Measurements from ENCODE around the gene ANKS1B.

ANKS1B gene

DNA sequence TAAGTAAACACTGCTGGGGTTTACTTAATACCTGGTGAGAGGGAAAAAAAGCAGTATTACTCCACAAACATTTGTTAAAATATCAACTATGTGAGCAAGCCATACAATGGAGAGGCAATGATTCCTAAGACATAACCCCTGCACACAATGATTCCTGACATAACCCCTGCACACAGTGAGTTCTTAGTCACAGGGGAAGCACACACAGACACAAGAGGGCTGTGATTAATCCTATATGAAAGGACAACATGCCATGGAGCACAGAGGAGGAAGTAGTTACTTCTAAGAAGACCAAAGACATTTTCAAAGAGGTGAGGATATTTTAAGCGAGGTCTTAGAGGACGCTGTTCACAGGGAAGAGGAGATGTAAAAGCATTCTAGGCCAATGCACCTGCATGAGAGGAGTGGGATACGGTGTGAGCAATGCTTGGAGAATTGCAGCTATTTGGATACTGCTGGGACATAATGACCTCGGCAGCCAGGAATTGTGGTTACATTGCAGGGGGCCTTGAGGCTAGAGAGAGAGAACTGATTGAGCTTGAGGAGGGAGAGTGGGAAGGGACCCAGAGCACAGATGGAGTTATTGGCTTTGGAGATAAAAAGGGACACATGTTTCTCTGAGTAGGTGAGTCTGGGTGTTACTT is 1127.7 kb downstream of the ANKS1B start:
- TF ChIP-seq TEAD4 (IDR thresholded peaks at IDR 0.05) (peak; percentile 89), TCF12 (IDR thresholded peaks at IDR 0.05; ENCODE audit: low read depth) (peak; percentile 73), RAD21 (IDR thresholded peaks at IDR 0.05; ENCODE audit: low read depth) (no peak), EP300 (IDR thresholded peaks at IDR 0.05; ENCODE audit: borderline replicate concordance) (peak; percentile 68; the same call in 1 of the 2 replicates)
- TF ChIP-seq, protein P1, sequence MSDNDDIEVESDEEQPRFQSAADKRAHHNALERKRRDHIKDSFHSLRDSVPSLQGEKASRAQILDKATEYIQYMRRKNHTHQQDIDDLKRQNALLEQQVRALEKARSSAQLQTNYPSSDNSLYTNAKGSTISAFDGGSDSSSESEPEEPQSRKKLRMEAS (IDR thresholded peaks at IDR 0.05): no peak

DNA sequence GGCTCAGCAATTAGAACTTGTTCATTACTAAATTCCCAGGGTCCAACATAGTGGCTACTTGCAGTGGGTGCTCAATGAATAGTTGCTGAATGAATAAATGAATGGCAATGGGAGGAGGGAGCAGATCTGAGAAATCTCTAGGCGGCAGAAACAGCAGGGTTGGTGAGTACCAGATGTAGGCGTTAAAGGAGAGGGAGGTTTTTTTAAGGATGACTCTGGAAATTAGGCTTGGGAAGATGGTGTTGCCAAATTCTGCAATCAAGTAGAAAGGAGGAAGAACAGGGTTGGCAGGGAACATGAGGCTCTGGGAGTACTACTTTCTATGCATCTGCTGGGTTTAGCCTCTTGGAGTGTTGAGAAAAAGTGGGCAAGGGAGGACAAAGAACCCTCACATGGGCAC is 1132.6 kb downstream of the ANKS1B start:
- no peak for TF ChIP-seq TCF12 (IDR thresholded peaks at IDR 0.05; ENCODE audit: low read depth)
- TF ChIP-seq FOXM1 (IDR thresholded peaks at IDR 0.05; ENCODE audit: borderline replicate concordance, low read depth): no peak
- TF ChIP-seq TEAD4 (IDR thresholded peaks at IDR 0.05): no peak
- TF ChIP-seq CEBPB (IDR thresholded peaks at IDR 0.05): no peak
- TF ChIP-seq, protein P2, sequence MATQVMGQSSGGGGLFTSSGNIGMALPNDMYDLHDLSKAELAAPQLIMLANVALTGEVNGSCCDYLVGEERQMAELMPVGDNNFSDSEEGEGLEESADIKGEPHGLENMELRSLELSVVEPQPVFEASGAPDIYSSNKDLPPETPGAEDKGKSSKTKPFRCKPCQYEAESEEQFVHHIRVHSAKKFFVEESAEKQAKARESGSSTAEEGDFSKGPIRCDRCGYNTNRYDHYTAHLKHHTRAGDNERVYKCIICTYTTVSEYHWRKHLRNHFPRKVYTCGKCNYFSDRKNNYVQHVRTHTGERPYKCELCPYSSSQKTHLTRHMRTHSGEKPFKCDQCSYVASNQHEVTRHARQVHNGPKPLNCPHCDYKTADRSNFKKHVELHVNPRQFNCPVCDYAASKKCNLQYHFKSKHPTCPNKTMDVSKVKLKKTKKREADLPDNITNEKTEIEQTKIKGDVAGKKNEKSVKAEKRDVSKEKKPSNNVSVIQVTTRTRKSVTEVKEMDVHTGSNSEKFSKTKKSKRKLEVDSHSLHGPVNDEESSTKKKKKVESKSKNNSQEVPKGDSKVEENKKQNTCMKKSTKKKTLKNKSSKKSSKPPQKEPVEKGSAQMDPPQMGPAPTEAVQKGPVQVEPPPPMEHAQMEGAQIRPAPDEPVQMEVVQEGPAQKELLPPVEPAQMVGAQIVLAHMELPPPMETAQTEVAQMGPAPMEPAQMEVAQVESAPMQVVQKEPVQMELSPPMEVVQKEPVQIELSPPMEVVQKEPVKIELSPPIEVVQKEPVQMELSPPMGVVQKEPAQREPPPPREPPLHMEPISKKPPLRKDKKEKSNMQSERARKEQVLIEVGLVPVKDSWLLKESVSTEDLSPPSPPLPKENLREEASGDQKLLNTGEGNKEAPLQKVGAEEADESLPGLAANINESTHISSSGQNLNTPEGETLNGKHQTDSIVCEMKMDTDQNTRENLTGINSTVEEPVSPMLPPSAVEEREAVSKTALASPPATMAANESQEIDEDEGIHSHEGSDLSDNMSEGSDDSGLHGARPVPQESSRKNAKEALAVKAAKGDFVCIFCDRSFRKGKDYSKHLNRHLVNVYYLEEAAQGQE (IDR thresholded peaks at IDR 0.05; ENCODE audit: low read depth): no peak
- TF ChIP-seq NFIC (IDR thresholded peaks at IDR 0.05): no peak

DNA sequence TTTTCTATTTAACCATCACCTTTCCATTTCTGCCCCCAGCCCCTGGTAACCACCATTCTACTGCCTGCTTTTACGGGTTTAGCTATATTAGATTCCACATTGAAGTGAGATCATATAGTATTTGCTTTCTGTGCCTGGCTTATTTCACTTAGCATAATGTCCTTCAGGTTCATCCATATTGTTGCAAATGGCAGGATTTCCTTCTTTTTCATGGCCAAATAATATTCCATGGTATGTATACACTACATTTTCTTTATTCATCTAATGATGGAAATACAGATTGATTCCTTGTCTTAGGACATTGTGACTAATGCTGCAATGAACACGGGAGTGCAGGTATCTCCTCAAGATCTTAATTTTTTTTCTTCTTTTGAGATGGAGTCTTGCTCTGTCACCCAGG is 1137.5 kb downstream of the ANKS1B start:
- TF ChIP-seq CEBPB (IDR thresholded peaks at IDR 0.05) (no peak), YY1 (IDR thresholded peaks at IDR 0.05; ENCODE audit: low read depth) (no peak), TAF1 (IDR thresholded peaks at IDR 0.05; ENCODE audit: low read depth) (no peak)

DNA sequence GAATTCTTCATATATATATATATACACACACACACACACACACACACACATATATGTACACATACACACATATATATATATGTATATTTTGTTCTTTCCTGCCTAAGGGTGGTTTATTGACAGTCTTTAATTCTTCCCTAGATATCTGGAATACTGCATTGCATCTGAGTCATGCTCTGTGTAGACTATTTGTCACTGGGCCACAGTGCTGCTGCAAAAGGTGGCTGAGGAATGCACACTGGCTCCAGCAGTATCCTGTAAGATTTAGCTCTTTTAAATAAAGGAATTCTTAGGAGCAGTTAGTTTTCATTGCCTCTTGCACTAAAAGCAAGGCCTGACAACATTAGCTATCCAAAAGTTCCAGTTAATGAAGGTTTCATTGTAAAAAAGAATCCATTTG is 1138.8 kb downstream of the ANKS1B start:
- TF ChIP-seq ZBTB7A (IDR thresholded peaks at IDR 0.05; ENCODE audit: low read depth): no peak
- no peak for TF ChIP-seq TCF12 (IDR thresholded peaks at IDR 0.05; ENCODE audit: low read depth)
- TF ChIP-seq CREB1 (IDR thresholded peaks at IDR 0.05; ENCODE audit: low read depth): no peak
- TF ChIP-seq, protein P1 (IDR thresholded peaks at IDR 0.05): no peak
- TF ChIP-seq YY1 (IDR thresholded peaks at IDR 0.05; ENCODE audit: low read depth): no peak
- no peak for TF ChIP-seq CEBPB (IDR thresholded peaks at IDR 0.05)
- no peak for TF ChIP-seq TAF1 (IDR thresholded peaks at IDR 0.05; ENCODE audit: low read depth)
- no peak for TF ChIP-seq TEAD4 (IDR thresholded peaks at IDR 0.05)
- no peak for TF ChIP-seq FOXM1 (IDR thresholded peaks at IDR 0.05; ENCODE audit: borderline replicate concordance, low read depth)
- no peak for TF ChIP-seq NFIC (IDR thresholded peaks at IDR 0.05)
- no peak for TF ChIP-seq RAD21 (IDR thresholded peaks at IDR 0.05; ENCODE audit: low read depth)
- TF ChIP-seq EP300 (IDR thresholded peaks at IDR 0.05; ENCODE audit: borderline replicate concordance): no peak
- TF ChIP-seq USF1 (IDR thresholded peaks at IDR 0.05): no peak
- no peak for TF ChIP-seq EGR1 (IDR thresholded peaks at IDR 0.05)
- TF ChIP-seq, protein P2 (IDR thresholded peaks at IDR 0.05; ENCODE audit: low read depth): no peak

DNA sequence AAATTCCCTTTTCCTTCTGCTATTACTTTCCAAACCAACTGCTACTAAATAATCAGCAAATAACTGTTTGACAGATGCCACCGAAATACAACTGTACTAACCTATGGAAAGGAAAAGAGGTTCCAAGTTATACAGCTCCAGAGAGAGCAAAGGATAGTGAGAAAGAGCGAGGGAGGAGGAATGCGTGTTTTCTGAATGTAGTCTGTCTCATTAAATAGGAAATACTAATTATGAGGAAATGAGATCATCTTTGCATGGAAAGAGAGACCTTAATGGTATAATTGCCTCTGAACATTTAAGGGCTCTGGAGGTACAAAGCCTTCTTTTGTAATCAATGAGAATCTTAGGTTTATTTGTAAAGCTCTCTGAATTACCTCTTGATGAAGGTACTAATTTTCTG is 1144.4 kb downstream of the ANKS1B start:
- TF ChIP-seq USF1 (IDR thresholded peaks at IDR 0.05) (no peak), TCF12 (IDR thresholded peaks at IDR 0.05; ENCODE audit: low read depth) (no peak), ZBTB7A (IDR thresholded peaks at IDR 0.05; ENCODE audit: low read depth) (no peak), EGR1 (IDR thresholded peaks at IDR 0.05) (no peak), RAD21 (IDR thresholded peaks at IDR 0.05; ENCODE audit: low read depth) (no peak), NFIC (IDR thresholded peaks at IDR 0.05) (no peak), EP300 (IDR thresholded peaks at IDR 0.05; ENCODE audit: borderline replicate concordance) (no peak), TEAD4 (IDR thresholded peaks at IDR 0.05) (no peak), TAF1 (IDR thresholded peaks at IDR 0.05; ENCODE audit: low read depth) (no peak), YY1 (IDR thresholded peaks at IDR 0.05; ENCODE audit: low read depth) (no peak), CEBPB (IDR thresholded peaks at IDR 0.05) (no peak), CREB1 (IDR thresholded peaks at IDR 0.05; ENCODE audit: low read depth) (no peak)
- TF ChIP-seq, protein P1 (IDR thresholded peaks at IDR 0.05): no peak
- TF ChIP-seq, protein P2 (IDR thresholded peaks at IDR 0.05; ENCODE audit: low read depth): no peak
